ENCODE data around the gene GRAMD1B.

- TF ChIP-seq, protein P1, sequence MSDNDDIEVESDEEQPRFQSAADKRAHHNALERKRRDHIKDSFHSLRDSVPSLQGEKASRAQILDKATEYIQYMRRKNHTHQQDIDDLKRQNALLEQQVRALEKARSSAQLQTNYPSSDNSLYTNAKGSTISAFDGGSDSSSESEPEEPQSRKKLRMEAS (IDR thresholded peaks at IDR 0.05): no peak
- TF ChIP-seq, protein P2, sequence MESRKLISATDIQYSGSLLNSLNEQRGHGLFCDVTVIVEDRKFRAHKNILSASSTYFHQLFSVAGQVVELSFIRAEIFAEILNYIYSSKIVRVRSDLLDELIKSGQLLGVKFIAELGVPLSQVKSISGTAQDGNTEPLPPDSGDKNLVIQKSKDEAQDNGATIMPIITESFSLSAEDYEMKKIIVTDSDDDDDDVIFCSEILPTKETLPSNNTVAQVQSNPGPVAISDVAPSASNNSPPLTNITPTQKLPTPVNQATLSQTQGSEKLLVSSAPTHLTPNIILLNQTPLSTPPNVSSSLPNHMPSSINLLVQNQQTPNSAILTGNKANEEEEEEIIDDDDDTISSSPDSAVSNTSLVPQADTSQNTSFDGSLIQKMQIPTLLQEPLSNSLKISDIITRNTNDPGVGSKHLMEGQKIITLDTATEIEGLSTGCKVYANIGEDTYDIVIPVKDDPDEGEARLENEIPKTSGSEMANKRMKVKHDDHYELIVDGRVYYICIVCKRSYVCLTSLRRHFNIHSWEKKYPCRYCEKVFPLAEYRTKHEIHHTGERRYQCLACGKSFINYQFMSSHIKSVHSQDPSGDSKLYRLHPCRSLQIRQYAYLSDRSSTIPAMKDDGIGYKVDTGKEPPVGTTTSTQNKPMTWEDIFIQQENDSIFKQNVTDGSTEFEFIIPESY (IDR thresholded peaks at IDR 0.05; ENCODE audit: extremely low read depth, insufficient replicate concordance, low read length): no peak
- TF ChIP-seq, protein P3, sequence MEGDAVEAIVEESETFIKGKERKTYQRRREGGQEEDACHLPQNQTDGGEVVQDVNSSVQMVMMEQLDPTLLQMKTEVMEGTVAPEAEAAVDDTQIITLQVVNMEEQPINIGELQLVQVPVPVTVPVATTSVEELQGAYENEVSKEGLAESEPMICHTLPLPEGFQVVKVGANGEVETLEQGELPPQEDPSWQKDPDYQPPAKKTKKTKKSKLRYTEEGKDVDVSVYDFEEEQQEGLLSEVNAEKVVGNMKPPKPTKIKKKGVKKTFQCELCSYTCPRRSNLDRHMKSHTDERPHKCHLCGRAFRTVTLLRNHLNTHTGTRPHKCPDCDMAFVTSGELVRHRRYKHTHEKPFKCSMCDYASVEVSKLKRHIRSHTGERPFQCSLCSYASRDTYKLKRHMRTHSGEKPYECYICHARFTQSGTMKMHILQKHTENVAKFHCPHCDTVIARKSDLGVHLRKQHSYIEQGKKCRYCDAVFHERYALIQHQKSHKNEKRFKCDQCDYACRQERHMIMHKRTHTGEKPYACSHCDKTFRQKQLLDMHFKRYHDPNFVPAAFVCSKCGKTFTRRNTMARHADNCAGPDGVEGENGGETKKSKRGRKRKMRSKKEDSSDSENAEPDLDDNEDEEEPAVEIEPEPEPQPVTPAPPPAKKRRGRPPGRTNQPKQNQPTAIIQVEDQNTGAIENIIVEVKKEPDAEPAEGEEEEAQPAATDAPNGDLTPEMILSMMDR (IDR thresholded peaks at IDR 0.05 in 2 of 3, conservative IDR thresholded peaks at IDR 0.05 in 1 of 3; ENCODE audit: borderline replicate concordance in 1 of 3, insufficient read depth in 1 of 3, low read depth in 2 of 3, low read length in 2 of 3): no peak
- TF ChIP-seq EZH2 (IDR thresholded peaks at IDR 0.05): no peak
- no peak for TF ChIP-seq CBX3 (IDR thresholded peaks at IDR 0.05; ENCODE audit: low read depth)
- TF ChIP-seq TCF7L2 (IDR thresholded peaks at IDR 0.05; ENCODE audit: borderline replicate concordance, extremely low read depth, insufficient read depth, insufficient read length): no peak
- TF ChIP-seq POLR2A (IDR thresholded peaks at IDR 0.05; ENCODE audit: borderline replicate concordance, extremely low read depth, insufficient read depth, insufficient read length): no peak
- no peak for TF ChIP-seq SIN3A (IDR thresholded peaks at IDR 0.05; ENCODE audit: low read depth)
- TF ChIP-seq SP1 (IDR thresholded peaks at IDR 0.05; ENCODE audit: low read depth): no peak
- no peak for TF ChIP-seq REST (IDR thresholded peaks at IDR 0.05; ENCODE audit: low read depth)
These were observed 212.4 kb downstream of the GRAMD1B start for GRCh38 chr11:123642435-123642834.
